Left renal cortex interstitium (tissue), 4 donors: ENCODE results near the gene ZMYND8. TPM values are rescaled to one million over a fixed set of nuclear protein-coding genes. Genes with fewer than 3 reads are reported as not detected.
"Not testable (repeated sequence)": the region's sequence is repeated elsewhere in the genome, so short reads cannot be mapped to it uniquely, and the experiment has no call there.

Source experiments
- DNase-seq, 4 donors: peaks; one replicate each; pipeline ENCODE4 v3.0.0-alpha.2; 2013; ENCODE audit warnings: low read depth in 4 of 4, low spot score in 2 of 4, missing footprints in 1 of 4
- polyA plus RNA-seq, 4 donors: library from polyadenylated mRNA; unstranded; fragments of 120-200 nt; gene quantifications; one replicate each; pipeline ENCODE4 v1.2.1, GENCODE V29; 2013; ENCODE audit not compliant: insufficient read length in 4 of 4

Gene ZMYND8
- 10 to 100 TPM; 33.0 to 44.8 (median 42.4) TPM for polyA plus RNA-seq

DNA sequence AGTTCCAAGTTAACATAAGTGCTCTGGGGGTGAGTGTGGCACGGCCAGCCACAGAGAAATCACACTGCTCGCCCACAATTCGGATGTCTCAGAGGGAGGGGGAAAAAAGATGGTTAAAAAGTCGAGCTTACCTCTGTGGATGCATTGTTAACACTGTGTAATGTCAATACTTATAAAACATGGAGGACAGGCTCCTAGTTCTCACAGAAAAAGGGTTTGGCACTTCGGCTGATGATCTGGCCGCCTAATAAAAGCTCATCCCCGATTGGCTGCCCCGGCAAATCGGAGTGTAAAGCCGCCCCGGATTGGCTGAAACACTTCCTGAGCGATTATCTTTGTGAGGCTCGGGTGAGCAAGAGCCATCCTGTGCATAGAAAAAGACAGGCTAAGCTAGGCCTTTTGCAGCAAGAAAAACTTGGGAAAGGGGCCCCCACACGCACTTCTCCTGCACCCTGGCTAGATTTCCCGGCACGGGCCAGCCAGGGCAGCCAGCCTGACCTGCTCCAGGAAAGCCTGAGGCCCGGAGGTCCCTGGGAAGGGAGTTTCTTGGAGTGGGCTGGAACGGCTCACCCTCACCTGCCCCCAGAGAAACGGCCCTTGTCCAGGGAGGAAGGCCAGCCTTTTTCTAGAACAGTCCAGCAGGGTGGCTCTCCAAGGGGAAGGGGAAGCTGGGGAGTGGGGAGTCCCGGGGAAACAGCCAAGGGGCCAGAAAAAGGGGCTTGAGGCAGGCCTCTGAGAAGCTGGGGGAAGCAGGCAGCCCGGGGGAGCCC is at the start of gene ZMYND8:
Gene ZMYND8 (minus strand): TSS at position 174 of the 770 bp plus-strand sequence. CDS start 29 bp downstream, at position 145.
- DNase-seq, result peak; percentile 90 to 96 (median 94)

DNA sequence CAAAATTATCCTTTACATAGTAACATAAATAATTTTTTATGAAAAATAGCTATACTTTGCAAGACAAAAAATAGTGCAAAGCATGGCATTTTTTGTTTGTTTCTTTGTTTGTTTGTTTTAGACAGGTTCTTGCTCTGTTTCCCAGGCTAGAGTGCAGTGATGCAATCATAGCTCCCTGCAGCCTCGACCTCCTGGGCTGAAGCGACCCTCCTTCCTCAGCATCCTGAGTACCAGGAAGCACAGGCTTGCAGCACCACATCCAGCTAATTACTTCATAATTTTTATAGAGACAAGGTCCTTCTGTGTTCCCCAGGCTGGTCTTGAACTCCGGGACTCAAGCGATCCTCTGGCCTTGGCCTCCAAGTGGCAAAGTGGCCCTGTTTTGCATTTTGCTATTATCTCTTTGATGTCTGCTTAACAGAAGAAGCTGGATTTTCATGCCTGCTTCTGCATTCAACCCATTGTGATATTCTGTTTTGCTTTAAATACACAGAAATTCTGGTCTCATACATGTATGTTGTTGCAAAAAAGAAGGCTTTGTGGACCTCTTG is 49.4 kb upstream of the ZMYND8 start:
- DNase-seq, result no peak

DNA sequence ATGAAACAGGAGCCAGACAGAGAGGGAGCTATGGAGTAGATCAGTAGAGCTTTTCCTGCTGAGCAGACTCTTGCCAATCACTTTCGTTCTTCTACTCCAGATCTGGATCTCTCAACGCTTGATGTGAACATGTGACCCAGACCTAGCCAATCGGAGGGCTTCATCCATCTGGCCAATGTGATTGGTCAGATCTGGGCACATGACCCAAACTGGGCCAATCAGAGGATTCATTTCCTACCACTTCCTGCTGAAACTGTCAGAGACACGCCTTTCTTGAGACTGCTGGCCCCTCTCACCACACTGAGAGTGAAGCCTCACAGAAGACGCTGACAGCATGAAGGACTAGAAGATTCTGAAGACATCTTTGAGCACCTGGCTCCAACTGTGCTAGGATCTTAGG is 44.2 kb upstream of the ZMYND8 start:
- no peak for DNase-seq

DNA sequence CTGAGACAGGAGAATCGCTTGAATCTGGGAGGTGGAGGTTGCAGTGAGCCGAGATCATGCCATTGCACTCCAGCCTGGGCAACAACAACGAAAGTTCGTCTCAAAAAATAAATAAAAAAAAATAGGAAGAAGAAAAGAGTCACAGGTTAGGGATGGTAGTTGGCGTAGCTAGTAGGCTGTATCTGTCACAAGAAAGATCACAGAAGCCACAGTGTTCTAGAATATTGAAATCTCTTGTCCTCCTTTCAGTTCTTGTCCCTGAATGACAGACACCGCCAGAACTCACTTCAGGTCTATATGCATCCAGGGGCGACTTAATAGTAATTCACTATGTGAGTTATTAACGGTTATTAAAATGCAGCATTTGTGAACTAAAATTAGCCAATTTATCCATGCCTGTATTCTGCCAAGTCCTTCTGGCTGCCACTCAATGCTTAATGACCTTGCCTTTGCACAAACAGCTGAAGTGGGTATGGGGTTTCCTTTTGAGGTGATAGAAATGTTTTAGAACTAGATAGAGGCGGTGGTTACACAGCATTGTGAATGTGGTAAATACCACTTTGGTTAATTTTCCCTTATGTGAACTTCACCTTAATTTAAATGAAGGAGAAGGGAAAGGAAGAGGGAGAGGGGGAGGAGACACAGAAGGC is 41.3 kb upstream of the ZMYND8 start:
- DNase-seq, result no peak

DNA sequence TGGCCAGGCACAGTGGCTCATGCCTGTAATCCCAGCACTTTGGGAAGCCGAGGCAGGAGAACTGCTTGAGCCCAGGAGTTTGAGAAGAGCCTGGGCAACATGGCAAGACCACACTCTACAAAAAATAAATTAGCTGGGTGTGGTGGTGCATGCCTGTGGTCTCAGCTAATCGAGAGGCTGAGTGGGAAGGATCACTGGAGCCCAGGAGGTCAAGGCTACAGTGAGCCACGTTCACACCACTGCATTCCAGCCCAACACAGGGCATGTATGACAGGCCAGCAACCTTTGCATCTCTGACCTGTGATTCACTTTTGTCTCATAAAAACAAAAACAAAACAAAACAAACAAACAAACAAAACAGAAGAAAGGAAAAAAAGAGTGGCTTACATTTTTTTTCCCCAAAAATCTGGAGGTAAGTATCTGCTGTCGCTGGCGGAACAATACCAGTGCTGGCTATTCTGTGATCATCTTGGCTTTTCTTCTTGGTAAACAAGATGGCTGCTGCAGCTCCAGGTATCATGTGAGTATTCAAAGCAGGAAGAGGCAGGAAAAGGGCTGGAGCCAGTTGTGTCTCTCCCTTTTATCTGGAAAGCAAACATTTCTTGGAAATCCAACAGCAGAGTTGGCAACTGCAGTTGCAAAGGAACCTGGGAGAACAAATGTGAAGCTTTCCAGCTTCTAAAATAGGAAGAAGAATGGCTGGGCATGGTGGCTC is 40.4 kb upstream of the ZMYND8 start:
- no peak for DNase-seq

DNA sequence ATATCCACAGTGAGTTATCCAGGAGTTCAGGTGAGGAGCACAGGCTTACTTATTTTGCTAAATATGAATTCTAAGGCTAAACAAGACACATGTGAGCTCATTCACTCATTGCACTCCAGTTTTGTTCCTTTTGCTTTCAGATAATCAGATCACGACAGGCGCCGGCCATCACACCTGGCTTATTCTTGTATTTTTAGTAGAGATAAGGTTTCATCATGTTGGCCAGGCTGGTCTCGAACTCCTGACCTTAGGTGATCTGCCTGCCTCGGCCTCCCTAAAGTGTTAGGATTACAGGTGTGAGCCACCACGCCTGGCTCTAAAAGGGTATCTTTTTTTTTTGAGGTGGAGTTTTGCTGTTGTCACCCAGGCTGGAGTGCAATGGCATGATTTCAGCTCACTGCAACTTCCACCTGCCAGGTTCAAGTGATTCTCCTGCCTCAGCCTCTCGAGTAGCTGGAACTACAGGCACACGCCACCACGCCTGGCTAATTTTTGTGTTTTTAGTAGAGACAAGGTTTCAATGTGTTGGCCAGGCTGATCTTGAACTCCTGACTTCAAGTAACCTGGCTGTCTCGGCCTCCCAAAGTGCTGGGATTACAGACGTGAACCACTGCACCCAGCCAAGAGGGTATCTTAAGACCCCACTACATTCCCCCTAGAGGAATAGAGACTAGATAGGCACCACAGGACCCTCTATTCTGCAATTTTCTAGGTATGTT is 37.5 kb upstream of the ZMYND8 start:
- not testable (repeated sequence) for DNase-seq

DNA sequence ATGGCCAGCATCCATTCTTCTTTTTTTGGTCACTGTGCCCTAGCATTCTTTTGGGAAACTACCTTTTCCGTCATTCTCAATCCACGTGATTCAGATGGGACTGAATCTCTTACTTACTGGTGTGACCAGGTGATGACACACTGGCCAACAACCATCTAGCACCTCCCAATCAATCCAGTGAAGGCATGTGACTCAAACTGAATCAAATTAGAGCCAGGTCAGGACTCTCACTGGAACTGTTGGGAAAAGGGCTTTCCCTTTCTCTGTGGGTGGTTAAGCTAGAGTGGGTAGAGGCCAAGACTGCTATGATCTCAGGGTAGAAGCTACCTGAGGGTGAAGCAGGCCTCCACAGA is 36.2 kb upstream of the ZMYND8 start:
- no peak for DNase-seq

DNA sequence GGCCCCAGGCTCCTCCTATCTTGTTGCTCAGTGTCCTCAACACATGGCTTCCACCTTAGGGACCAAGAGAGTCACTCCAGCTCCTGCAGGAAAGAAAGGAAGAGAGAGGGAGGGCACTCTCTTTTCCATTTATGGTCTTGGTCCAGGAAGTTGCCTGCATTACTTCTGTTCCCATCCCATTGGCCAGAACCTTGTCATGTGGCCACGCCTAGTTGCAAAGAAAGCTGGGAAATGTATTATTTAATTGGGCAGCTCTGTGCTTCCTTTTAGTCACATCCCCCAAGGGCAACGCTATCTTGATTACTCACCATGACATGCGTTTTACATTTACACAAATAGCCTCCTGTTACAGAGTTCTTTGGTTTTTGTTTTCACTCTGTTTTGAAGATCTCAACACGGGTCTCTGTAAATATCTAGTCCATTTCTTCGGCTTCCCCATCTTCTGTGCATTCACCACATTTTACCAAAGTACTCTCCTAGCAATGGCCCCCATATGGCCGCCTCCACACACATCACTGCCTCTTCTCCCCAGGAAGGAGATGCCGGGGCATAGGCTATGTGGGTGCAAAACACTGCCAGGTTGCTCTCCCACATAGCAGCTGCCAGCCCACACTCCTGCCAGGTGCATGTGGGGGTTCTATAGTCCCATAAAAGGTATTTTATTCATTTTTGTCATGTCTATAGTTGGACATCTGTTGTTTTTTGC is 35.7 kb upstream of the ZMYND8 start:
- no peak for DNase-seq

DNA sequence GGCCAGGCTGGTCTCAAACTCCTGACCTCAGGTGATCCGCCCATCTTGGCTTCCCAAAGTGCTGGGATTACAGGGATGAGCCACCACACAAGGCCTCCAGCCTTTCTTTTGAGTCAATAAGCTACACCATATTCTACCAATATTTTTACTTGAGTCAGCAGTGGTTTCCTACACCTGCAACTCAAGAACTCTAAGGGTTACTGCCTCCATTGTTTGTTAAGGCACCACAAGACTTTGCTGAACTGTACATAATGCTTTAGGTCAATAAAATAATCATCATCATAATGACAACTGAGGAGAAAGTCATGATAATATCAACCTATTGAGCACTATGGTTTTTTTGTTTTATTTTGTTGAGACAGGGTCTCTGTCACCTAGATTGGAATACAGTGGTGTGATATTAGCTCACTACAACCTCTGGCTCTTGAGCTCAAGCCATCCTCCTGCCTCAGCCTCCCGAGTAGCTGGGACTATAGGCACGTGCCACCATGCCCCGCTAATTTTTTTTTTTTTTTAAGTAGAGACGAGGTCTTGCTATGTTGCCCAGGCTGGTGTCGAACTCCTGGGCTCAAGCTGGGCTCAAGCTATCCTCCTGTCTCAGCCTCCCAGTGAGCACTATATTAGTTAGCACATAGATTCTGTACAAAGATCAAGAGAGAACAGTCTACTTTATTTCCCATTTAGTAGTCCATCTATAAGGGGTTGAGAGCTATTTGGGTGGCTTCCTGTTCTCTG is 34.9 kb upstream of the ZMYND8 start:
- DNase-seq, result no peak

DNA sequence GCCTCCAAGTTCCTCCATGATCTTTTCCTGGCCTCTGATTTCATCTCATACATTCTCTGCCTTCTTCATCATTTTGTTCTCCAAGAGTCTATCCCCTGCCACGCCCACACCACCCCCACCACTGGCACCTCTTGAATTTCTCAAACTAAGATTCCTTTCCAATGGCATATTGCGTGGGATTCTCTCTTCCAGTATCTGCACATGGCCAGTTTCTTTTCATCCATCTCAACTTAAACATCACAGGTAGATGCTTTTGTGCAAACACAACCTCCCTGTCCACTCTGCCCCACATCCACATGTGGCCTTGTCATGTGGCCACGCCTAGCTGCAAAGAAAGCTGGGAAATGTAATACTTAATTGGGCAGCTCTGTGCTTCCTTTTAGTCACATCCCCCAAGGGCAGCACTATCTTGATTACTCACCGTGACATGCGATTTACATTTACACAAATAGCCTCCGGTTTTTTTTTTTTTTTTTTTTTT is 33.4 kb upstream of the ZMYND8 start:
- DNase-seq, result no peak

DNA sequence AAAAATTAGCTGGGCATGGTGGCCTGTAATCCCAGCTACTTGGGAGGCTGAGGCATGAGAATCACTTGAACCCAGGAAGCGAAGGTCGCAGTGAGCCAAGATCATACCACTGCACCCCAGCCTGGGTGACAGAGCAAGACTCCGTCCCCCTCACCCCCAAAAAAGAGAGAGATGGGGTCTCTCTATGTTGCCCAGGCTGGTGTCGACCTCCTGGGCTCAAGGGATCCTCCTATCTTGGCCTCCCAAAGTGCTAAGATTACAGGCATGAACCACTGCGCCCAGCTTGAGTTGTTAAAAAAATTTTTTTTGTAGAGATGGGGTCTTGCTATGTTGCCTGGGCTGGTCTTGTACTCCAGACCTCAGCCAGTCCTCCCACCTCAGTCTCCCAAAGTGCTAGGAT is 29.5 kb upstream of the ZMYND8 start:
- DNase-seq, result not testable (repeated sequence)

DNA sequence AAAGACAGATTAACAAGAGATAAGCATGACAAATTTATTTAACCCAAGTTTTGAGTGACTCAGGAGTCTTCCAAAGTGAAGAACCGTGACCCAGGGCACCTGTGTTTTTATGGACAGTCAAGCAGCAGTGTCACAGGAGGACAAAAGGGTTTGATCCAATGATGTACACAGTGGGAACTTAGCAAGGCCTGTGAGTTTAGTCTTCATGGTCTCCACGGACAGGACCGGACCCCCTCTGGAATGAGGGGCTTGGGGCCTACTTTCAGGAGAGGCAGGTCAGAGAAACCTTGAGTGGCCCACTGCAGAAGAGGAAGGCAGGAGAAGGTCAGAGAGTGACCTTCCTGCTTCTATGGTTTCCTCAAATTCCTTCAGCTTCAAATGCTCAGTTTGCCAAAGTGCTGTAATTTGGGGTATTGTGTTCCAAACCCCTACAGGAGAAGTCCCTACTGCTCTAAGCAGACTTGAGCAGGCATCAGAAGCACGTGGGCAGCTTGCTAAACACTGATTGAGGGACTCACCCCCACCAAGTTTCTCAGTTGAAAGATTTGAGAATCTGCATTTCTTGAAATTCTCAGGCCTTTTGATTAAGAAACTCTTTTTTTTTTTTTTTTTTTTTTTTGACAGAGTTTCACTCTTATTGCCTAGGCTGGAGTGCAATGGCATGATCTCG is 26.4 kb upstream of the ZMYND8 start:
- no peak for DNase-seq

DNA sequence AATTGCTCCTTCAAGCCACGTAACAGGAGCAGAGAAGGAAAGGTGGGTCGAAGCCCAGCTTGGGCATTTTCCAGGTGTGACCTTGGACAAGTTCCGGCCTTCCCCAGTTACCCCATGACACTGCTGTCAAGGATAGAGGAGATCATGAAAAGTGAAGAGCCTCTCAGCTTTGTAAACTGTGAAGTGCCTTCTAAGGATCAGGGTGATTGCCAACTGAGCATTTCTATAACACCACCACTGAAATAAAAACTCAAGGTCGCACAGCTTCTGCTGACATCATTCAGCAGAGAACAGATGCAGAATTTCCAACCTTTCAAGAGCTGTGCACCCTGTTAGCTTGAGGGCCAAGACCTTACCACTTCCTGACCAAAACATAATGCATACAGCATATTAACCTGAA is 24.0 kb upstream of the ZMYND8 start:
- DNase-seq, result no peak

DNA sequence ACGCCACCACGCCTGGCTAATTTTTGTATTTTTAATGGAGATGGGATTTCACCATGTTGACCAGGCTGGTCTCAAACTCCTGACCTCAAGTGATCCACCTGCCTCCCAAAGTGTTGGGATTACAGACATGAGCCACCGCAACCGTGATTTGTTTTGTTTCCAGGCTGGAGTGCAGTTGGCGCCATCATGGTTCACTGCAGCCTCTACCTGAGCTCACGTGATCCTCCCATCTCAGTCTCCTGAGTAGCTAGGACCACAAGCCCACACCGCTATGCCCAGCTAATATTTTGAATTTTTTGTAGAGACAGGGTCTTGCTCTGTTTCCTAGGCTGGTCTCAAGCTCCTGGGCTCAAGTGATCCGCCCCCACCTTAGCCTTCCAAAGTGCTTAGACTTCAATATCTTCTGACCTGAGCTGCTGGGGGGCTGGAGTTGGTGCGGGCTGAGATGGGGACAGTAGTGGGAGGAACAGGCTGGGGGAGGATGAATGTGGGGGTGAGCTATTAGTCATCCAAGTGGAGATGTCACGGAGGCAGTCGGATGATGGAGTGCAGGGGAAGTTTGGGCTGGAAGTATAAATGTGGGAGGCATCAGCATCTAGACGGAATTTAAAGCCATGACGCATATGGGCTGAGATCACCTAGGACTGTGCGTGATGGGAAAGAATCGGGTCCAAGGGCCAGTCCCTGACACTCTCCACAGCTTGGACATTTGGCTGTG is 23.1 kb upstream of the ZMYND8 start:
- no peak for DNase-seq

DNA sequence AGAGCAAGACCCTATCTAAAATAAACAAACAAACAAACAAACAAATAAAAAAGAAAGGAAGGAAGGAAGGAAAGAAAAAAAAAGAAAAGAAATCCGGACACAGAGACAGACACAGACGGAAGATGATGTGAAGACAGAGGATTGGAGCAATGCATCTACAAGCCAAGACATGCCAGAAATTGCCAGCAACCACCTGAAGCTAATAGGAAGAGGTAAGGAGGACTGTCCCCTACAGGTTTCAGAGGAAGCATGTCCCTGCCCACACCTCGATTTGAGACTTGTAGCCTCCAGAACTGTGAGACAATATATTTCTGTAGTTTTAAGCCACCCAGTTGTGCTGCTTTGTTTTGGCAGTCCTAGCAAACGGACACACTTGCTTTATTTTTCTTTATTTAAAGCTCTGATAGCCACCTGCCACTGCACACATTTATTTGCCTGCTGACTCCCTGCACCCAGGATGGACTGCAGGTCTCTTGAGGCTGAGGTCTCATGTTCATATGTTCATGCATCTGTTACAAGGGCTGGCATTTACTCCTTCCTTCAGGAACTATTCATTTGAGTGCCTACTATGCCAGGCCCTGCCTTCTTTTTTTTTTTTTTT is 20.7 kb upstream of the ZMYND8 start:
- DNase-seq, result no peak

DNA sequence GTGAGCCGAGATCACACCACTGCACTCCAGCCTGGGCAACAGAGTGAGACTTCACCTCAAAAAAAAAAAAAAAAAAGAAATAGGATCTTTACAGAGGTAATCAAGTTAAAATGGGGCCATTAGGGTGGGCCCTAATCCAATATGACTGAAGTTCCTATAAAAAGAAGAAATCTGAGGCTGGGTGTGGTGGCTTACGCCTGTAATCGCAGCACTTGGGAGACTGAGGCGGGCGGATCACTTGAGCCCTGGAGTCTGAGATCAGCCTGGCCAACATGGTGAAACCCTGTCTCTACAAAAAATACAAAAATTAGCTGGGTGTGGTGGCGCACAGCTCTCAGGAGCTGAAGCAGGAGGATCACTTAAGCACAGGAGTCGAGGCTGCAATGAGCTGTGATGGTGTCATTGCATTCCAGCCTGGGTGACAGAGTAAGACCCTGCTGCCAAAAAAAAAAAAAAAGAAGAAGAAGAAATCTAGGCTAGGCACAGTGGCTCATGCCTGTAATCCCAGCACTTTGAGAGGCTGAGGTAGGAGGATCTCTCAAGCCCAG is 19.7 kb upstream of the ZMYND8 start:
- not testable (repeated sequence) for DNase-seq

DNA sequence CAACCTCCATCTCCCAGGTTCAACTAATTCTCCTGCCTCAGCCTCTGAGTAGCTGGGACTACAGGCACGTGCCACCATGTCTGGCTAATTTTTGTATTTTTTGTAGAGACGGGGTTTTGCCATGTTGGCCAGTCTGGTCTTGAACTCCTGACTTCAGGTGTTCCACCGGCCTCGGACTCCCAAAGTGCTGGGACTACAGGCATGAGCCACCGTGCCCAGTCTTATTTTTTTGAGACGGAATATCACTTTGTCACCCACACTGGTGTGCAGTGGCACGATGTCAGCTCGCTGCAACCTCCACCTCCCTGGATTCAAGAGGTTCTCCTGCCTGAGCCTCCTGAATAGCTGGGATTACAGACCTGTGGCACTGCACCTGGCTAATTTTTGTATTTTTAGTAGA is 17.6 kb upstream of the ZMYND8 start:
- DNase-seq, result not testable (repeated sequence)
